SK-N-SH treated with all-trans-retinoic acid at 6 μM for 48 hours (cell line): ENCODE results near the gene ADRA2B.

Experiments used
- ATAC-seq: fragments of 200-7000 bp; cut with Tn5 transposase; 3 replicates; pipeline ENCODE4 v1.9.1; 2020; ENCODE audit warnings: mild to moderate bottlenecking, moderate library complexity
- BACH2 ChIP-seq: fragments of 250-450 bp; sonication (Bioruptor Pico); IDR thresholded peaks from 2 replicates; pipeline ENCODE4 v1.9.0; 2021; ENCODE audit warnings: mild to moderate bottlenecking, borderline replicate concordance
- CSRNP3 ChIP-seq: fragments of 250-450 bp; sonication (Bioruptor Pico); IDR thresholded peaks from 2 replicates; pipeline ENCODE4 v1.5.1; 2021; ENCODE audit warnings: mild to moderate bottlenecking, moderate library complexity
- ESRRG ChIP-seq: fragments of 250-450 bp; sonication (Bioruptor Pico); IDR thresholded peaks from 2 replicates; pipeline ENCODE4 v1.6.1; 2021; ENCODE audit warnings: mild to moderate bottlenecking
- PATZ1 ChIP-seq: fragments of 250-450 bp; sonication (Bioruptor Pico); IDR thresholded peaks from 2 replicates; pipeline ENCODE4 v1.8.0; 2020; ENCODE audit warnings: mild to moderate bottlenecking, moderate library complexity, borderline replicate concordance
- POU6F1 ChIP-seq: fragments of 250-450 bp; sonication (Bioruptor Pico); IDR thresholded peaks from 2 replicates; pipeline ENCODE4 v1.8.0; 2021; ENCODE audit warnings: low read depth, mild to moderate bottlenecking, moderate library complexity, borderline replicate concordance
- PPARA ChIP-seq: fragments of 250-450 bp; sonication (Bioruptor Pico); IDR thresholded peaks from 2 replicates; pipeline ENCODE4 v1.5.0; 2020; ENCODE audit warnings: mild to moderate bottlenecking, borderline replicate concordance
- RARB ChIP-seq: fragments of 250-450 bp; sonication (Bioruptor Pico); IDR thresholded peaks from 2 replicates; pipeline ENCODE4 v1.8.0; 2021; ENCODE audit warnings: mild to moderate bottlenecking, moderate library complexity
- TCF4 ChIP-seq: fragments of 250-450 bp; sonication (Bioruptor Pico); IDR thresholded peaks from 2 replicates; pipeline ENCODE4 v1.8.0; 2021; ENCODE audit warnings: mild to moderate bottlenecking, moderate library complexity, borderline replicate concordance
- TOX ChIP-seq: fragments of 250-450 bp; sonication (Bioruptor Pico); IDR thresholded peaks from 2 replicates; pipeline ENCODE4 v1.8.0; 2021; ENCODE audit warnings: mild to moderate bottlenecking, moderate library complexity, borderline replicate concordance
- TSHZ2 ChIP-seq: fragments of 250-450 bp; sonication (Bioruptor Pico); IDR thresholded peaks from 2 replicates; pipeline ENCODE4 v1.5.0; 2020; ENCODE audit warnings: mild to moderate bottlenecking, moderate library complexity
- ZC3H10 ChIP-seq: fragments of 250-450 bp; sonication (Bioruptor Pico); IDR thresholded peaks from 2 replicates; pipeline ENCODE4 v1.5.1; 2021; ENCODE audit warnings: mild to moderate bottlenecking, moderate library complexity
- ZFP3 ChIP-seq: fragments of 250-450 bp; sonication (Bioruptor Pico); IDR thresholded peaks from 2 replicates; pipeline ENCODE4 v1.5.0; 2020; ENCODE audit warnings: mild to moderate bottlenecking, moderate library complexity
- ZFP30 ChIP-seq: fragments of 450-650 bp; formaldehyde crosslinking; IDR thresholded peaks from 2 replicates; pipeline ENCODE4 v1.5.0; 2022; ENCODE audit warnings: mild to moderate bottlenecking, moderate library complexity
- ZNF70 ChIP-seq: fragments of 450-650 bp; formaldehyde crosslinking; IDR thresholded peaks from 2 replicates; pipeline ENCODE4 v1.5.0; 2020; ENCODE audit warnings: mild to moderate bottlenecking, moderate library complexity
- ZNF8 ChIP-seq: fragments of 450-650 bp; formaldehyde crosslinking; IDR thresholded peaks from 2 replicates; pipeline ENCODE4 v1.5.0; 2020; ENCODE audit warnings: mild to moderate bottlenecking, moderate library complexity

ADRA2B gene

GRCh38 chr2:96091141-96091710, 25.1 kb downstream of the ADRA2B start (continued):
- no peak for TF ChIP-seq PATZ1 (CRISPR knock-in tag)

GRCh38 chr2:96090196-96090926, 26.0 kb downstream of the ADRA2B start:
- ATAC-seq = no peak; the same call in 2 of the 3 replicates
- no peak for TF ChIP-seq ZFP3 (CRISPR knock-in tag)
- no peak for TF ChIP-seq TSHZ2 (CRISPR knock-in tag)
- TF ChIP-seq BACH2 (CRISPR knock-in tag) = no peak
- TF ChIP-seq TOX (CRISPR knock-in tag) = no peak
- no peak for TF ChIP-seq ZFP30 (CRISPR knock-in tag)
- TF ChIP-seq ZC3H10 (CRISPR knock-in tag) = no peak
- TF ChIP-seq PPARA (CRISPR knock-in tag) = no peak
- TF ChIP-seq ESRRG = no peak
- TF ChIP-seq RARB (CRISPR knock-in tag) = no peak
- TF ChIP-seq, all 23 proteins: peak for 0

GRCh38 chr2:96089356-96090195, 26.8 kb downstream of the ADRA2B start:
- TF ChIP-seq ZNF8 (CRISPR knock-in tag) = no peak
- TF ChIP-seq ZFP30 (CRISPR knock-in tag) = no peak
- no peak for TF ChIP-seq CSRNP3
- no peak; the same call in 2 of the 3 replicates for ATAC-seq

- no peak for TF ChIP-seq ZFP3 (CRISPR knock-in tag)
- no peak for TF ChIP-seq ZNF70 (CRISPR knock-in tag)
- TF ChIP-seq POU6F1 = no peak
- TF ChIP-seq TCF4 (CRISPR knock-in tag) = no peak
- TF ChIP-seq TOX (CRISPR knock-in tag) = no peak
- TF ChIP-seq, all 23 proteins: peak for 0
Observed at GRCh38 chr2:96088340-96089335, 27.7 kb downstream of the ADRA2B start.

More at GRCh38 chr2:96088340-96089335, 27.7 kb downstream of the ADRA2B start:
- ATAC-seq = no peak
